Measurements from ENCODE around the gene PIGH. TPM values are rescaled to one million over a fixed set of nuclear protein-coding genes. Genes with fewer than 3 reads are reported as not detected.

Gene PIGH
- total and polyA plus RNA-seq, 10 of the 15 experiments (the other 5 are each of a cell fraction or from before 2014, with no cell fraction given): 15.5 to 46.6 (median 22.3) TPM

DNA sequence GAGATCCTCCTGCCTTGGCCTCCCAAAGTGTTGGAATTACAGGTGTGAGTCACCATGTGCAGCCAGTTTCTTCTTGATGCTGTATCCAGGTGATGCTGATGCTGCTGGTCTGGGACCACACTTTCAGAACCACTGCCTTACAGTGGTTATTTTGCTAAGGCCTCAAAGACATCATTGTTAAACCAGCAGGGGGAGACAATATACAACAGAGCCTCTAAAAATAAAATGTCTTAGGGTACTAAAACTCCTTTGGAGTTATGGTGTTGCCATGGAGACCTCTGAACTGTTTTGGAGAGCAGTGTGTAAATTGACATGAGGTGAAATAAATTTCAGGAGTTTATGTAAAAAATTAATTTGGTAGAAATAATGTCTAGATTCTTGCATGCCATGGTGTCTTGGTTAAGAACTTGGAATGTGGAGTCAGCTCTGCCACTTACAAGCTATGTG lies 18.6 kb upstream of the PIGH start (continued):
- TF ChIP-seq, protein P1, sequence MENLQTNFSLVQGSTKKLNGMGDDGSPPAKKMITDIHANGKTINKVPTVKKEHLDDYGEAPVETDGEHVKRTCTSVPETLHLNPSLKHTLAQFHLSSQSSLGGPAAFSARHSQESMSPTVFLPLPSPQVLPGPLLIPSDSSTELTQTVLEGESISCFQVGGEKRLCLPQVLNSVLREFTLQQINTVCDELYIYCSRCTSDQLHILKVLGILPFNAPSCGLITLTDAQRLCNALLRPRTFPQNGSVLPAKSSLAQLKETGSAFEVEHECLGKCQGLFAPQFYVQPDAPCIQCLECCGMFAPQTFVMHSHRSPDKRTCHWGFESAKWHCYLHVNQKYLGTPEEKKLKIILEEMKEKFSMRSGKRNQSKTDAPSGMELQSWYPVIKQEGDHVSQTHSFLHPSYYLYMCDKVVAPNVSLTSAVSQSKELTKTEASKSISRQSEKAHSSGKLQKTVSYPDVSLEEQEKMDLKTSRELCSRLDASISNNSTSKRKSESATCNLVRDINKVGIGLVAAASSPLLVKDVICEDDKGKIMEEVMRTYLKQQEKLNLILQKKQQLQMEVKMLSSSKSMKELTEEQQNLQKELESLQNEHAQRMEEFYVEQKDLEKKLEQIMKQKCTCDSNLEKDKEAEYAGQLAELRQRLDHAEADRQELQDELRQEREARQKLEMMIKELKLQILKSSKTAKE (IDR thresholded peaks at IDR 0.05; ENCODE audit: low read depth, poor library complexity, severe bottlenecking): no peak

DNA sequence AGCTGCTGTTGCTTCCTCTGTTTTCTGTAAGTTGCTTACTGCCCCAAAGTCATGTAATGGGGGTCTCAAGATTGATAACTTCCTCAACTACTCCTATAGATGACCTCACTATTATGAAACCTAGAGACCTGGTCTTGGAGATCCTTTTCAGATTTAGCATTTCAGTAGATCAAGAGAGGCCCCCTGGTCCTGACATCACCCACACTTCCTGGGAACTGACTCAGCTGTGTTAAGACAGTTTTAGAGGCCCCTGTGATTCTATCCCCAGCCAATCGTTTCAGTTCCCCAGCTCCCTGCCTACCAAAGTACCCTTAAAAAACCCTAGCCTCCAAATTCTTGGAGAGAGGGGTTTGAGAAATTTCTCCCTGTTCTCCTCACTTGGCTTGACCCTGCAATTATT lies 10.4 kb upstream of the PIGH start:
- FAIRE-seq: no peak
- POLR2A ChIA-PET: no interaction called here
- TF ChIP-seq, protein P2, sequence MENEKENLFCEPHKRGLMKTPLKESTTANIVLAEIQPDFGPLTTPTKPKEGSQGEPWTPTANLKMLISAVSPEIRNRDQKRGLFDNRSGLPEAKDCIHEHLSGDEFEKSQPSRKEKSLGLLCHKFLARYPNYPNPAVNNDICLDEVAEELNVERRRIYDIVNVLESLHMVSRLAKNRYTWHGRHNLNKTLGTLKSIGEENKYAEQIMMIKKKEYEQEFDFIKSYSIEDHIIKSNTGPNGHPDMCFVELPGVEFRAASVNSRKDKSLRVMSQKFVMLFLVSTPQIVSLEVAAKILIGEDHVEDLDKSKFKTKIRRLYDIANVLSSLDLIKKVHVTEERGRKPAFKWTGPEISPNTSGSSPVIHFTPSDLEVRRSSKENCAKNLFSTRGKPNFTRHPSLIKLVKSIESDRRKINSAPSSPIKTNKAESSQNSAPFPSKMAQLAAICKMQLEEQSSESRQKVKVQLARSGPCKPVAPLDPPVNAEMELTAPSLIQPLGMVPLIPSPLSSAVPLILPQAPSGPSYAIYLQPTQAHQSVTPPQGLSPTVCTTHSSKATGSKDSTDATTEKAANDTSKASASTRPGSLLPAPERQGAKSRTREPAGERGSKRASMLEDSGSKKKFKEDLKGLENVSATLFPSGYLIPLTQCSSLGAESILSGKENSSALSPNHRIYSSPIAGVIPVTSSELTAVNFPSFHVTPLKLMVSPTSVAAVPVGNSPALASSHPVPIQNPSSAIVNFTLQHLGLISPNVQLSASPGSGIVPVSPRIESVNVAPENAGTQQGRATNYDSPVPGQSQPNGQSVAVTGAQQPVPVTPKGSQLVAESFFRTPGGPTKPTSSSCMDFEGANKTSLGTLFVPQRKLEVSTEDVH (IDR thresholded peaks at IDR 0.05; ENCODE audit: low read depth, partially characterized antibody): no peak
- TF ChIP-seq BRCA1 (IDR thresholded peaks at IDR 0.05; ENCODE audit: low read depth, low read length) (no peak), TCF12 (IDR thresholded peaks at IDR 0.05; ENCODE audit: low read depth, low read length) (no peak), IKZF2 (IDR thresholded peaks at IDR 0.05) (no peak), RCOR1 (conservative IDR thresholded peaks at IDR 0.05; ENCODE audit: low read depth, low read length) (no peak), RELA (IDR thresholded peaks at IDR 0.05; ENCODE audit: borderline replicate concordance, partially characterized antibody) (no peak)
- WGBS (ENCODE audit: insufficient coverage, insufficient replicate concordance, low lambda C conversion rate, missing lambda C conversion rate): 4% methylated on average over 1 of the region's 1 CpG
- RAD21 ChIA-PET (ENCODE audit: unreplicated experiment): interaction anchor here (0.9 to 1.4 kb wide), 2 partner anchors 94 to 96 kb away, joined by 3 to 4 read pairs; no protein-coding TSS in a partner anchor
- H3K27ac ChIP-seq (ENCODE audit: control insufficient read depth, insufficient read depth): no peak overlapping the region
- no peaks in the 10 kb centered on the region for H3K4me1 ChIP-seq (ENCODE audit: control insufficient read depth, insufficient read depth, low read length)
- no peak overlapping the region for H3K4me3 ChIP-seq
- H3K4me2 ChIP-seq (ENCODE audit: control insufficient read depth, insufficient read depth): no peak overlapping the region
- BruUV-seq (replicated peaks): no TSS peak
- no peaks in the 10 kb centered on the region for H4K20me1 ChIP-seq (ENCODE audit: control insufficient read depth, insufficient read depth)
- in situ Hi-C loops (cut with MboI): no loop called here
- H3K27me3 ChIP-seq (replicated peaks in 1 of 2; ENCODE audit: control insufficient read depth in 2 of 2, insufficient read depth in 2 of 2, low read length in 1 of 2): no peaks in the 10 kb centered on the region
- H3K79me2 ChIP-seq (ENCODE audit: control insufficient read depth, insufficient read depth, low read length): no peaks in the 10 kb centered on the region
- ATAC-seq: no peak
- H3K9ac ChIP-seq (ENCODE audit: control insufficient read depth, insufficient read depth, low read length): no peak overlapping the region
- SMC1A ChIA-PET (ENCODE audit: uncharacterized antibody, unreplicated experiment): interaction anchor here (0.6 to 1.3 kb wide), 5 partner anchors 11 to 93 kb away, joined by 3 to 4 read pairs (median 3); no protein-coding TSS in a partner anchor
- intact Hi-C loops (cut with micrococcal nuclease; ENCODE audit: unreplicated experiment): no loop called here
- CTCF ChIA-PET: interaction anchor here (1.2 to 5.1 kb wide), 4 partner anchors 9 to 93 kb away, joined by 5 to 30 read pairs (median 8); partner anchors contain the start of gene PIGH
- no peak for DNase-seq (ENCODE audit: low read depth, low spot score)
- H3K36me3 ChIP-seq (ENCODE audit: control insufficient read depth in 2 of 2, insufficient read depth in 2 of 2, low read length in 1 of 2): no peaks in the 10 kb centered on the region
- no peak overlapping the region for H2AFZ ChIP-seq (ENCODE audit: control insufficient read depth, low read depth, low read length)
- H3K9me3 ChIP-seq (replicated peaks; ENCODE audit: control insufficient read depth, insufficient read depth, low read length): no peaks in the 10 kb centered on the region
